ENCODE measurements around the gene SDF2L1. TPM values are rescaled to one million over a fixed set of nuclear protein-coding genes. Genes with fewer than 3 reads are reported as not detected.

SDF2L1 gene
- total RNA-seq, 1 donor from 2014 or later, result 41.3 TPM

DNA sequence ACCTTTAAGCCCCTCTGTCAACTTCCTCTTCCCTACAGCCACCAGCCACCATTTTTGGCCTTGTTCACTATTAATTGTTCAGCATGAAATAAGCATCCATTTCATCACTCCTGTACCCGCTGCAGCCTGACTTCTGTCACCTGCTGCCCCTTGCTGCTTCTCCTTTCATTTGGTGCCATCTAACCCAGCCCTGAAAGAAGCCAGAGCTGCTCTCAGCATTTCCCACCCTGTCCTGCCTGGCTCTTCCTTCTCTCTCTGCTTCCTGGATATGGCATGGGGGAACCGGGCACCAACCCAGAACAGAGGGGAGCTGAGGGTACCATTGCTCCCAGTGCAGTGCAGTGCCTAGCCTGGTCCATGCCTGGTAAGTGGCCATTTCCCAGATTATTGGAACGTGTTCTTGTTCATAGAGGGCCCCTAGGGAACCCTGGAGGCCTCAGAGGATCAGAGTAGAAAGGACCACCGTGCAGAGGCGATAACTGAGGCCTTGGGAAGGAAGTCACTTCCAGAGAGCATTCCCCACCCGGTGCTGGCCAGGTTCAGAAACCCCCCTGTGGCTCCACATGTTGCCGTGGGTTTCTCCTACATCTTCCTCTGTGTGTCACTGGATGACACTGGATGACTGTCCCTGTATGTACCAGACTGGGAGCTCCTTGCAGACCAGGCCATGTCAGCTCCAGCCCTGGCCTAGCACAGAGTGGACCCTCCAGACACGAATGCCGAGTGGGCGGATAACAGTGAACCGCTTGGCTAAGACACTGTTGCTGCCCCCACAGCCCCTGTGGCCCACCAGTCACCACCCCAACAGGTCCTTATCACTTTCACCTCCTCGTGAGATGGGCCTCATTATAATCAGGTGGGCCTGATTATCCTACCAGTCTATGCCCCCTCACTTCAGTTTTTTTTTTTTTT, 17.0 kb upstream of the SDF2L1 start:
- DNase-seq, result no peak
- intact Hi-C loops (cut with DNase I), result no loop called here
- peaks cover 19% of the 10 kb centered on the region for H3K4me1 ChIP-seq

GRCh38 chr22:21626073-21626734, 15.9 kb upstream of the SDF2L1 start:
- ATAC-seq (no peak), DNase-seq (no peak)
- peaks cover 21% of the 10 kb centered on the region for H3K4me1 ChIP-seq
- H3K4me3 ChIP-seq, result no peak overlapping the region
- H3K27me3 ChIP-seq, result no peaks in the 10 kb centered on the region
- intact Hi-C loops (cut with DNase I), result no loop called here
- peaks cover 10% of the 10 kb centered on the region for H3K36me3 ChIP-seq
- TF ChIP-seq, protein P1, sequence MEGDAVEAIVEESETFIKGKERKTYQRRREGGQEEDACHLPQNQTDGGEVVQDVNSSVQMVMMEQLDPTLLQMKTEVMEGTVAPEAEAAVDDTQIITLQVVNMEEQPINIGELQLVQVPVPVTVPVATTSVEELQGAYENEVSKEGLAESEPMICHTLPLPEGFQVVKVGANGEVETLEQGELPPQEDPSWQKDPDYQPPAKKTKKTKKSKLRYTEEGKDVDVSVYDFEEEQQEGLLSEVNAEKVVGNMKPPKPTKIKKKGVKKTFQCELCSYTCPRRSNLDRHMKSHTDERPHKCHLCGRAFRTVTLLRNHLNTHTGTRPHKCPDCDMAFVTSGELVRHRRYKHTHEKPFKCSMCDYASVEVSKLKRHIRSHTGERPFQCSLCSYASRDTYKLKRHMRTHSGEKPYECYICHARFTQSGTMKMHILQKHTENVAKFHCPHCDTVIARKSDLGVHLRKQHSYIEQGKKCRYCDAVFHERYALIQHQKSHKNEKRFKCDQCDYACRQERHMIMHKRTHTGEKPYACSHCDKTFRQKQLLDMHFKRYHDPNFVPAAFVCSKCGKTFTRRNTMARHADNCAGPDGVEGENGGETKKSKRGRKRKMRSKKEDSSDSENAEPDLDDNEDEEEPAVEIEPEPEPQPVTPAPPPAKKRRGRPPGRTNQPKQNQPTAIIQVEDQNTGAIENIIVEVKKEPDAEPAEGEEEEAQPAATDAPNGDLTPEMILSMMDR (IDR thresholded peaks at IDR 0.05), result no peak
- no peak overlapping the region for H3K27ac ChIP-seq
- H3K9me3 ChIP-seq, result no peaks in the 10 kb centered on the region

More for the DNA sequence above, 17.0 kb upstream of the SDF2L1 start:
- Histone ChIP-seq H3K36me3 (peaks cover 10% of the 10 kb centered on the region), H3K27ac (no peak overlapping the region), H3K9me3 (no peaks in the 10 kb centered on the region), H3K4me3 (no peak overlapping the region), H3K27me3 (no peaks in the 10 kb centered on the region)
- no peak for ATAC-seq
- TF ChIP-seq, protein P1 (IDR thresholded peaks at IDR 0.05), result no peak

- Histone ChIP-seq H3K27me3 (no peaks in the 10 kb centered on the region), H3K4me1 (peaks cover 21% of the 10 kb centered on the region), H3K4me3 (no peak overlapping the region), H3K36me3 (peaks cover 9% of the 10 kb centered on the region), H3K9me3 (no peaks in the 10 kb centered on the region), H3K27ac (no peak overlapping the region)
- DNase-seq (no peak), ATAC-seq (no peak)
- intact Hi-C loops (cut with DNase I), result no loop called here
- TF ChIP-seq, protein P1 (IDR thresholded peaks at IDR 0.05), result no peak
Observed at GRCh38 chr22:21626735-21627469, 15.2 kb upstream of the SDF2L1 start.

GRCh38 chr22:21628386-21629254, 13.5 kb upstream of the SDF2L1 start:
- ATAC-seq (no peak), DNase-seq (no peak)
- Histone ChIP-seq H3K36me3 (no peaks in the 10 kb centered on the region), H3K27ac (no peak overlapping the region), H3K27me3 (no peaks in the 10 kb centered on the region), H3K4me1 (peaks cover 13% of the 10 kb centered on the region), H3K4me3 (peak overlapping the region; percentile 97), H3K9me3 (no peaks in the 10 kb centered on the region)
- TF ChIP-seq, protein P1 (IDR thresholded peaks at IDR 0.05), result no peak
- intact Hi-C loops (cut with DNase I), result no loop called here

All from upper lobe of right lung (tissue), 1 donor.